Fibroblast of skin of abdomen (primary cell): ENCODE results near the gene ADGRD1.

ENCODE experiments used
- DNase-seq: peaks from one replicate; pipeline ENCODE4 v3.0.0-alpha.2; 2013

The ADGRD1 gene

DNA sequence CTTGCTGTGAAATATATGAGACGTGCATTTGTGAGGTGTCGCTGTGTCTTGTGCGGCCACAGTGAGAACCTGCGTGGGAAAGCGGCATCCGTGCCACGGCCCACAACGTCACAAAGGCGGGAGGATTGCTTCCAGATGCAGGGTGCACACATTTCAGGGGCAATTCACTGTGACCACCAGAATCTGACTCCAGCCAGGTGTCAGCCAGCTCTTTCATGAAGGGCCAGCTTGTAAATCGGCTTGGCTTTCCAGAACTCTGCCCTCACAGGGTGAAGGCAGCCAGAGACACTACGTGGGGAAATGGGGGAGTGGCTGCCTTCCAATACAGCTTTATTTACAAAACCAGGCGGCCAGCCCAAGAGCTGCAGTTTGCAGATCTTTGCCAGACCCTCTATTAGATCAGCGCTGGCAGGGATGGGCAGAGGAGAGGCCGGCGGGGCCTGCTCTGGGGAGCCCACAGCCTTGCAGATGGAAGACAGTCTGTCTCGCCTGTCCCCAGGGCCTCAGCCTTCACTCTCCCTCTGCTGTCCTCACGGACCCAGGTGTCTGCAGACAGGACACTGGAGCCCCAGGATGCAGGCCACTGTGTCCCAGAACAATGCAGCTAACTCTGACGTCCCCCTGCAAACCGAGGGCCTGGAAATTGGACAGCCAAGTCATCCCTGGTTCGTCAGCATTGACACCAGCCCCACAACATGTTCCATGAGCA lies 53.5 kb downstream of the ADGRD1 start:
- DNase-seq, result no peak

DNA sequence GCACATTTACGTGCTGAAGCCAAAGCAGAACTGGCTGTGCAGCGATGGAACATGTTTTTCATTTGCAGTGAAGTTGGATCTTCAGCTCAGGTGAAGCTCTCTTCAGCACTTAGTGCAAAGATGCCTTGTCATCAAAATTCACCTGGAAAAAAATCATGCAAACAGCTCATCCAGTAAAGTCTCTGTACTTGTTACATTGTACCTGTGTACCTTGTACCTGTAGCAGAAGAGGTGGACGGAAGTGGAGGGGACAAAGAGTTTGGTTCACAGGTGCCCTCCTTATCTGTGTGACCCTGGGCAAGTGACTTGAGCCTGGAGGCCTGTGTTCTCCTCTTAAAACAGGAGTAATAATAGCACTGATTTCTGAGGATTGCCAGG lies 54.0 kb downstream of the ADGRD1 start:
- DNase-seq, result no peak

DNA sequence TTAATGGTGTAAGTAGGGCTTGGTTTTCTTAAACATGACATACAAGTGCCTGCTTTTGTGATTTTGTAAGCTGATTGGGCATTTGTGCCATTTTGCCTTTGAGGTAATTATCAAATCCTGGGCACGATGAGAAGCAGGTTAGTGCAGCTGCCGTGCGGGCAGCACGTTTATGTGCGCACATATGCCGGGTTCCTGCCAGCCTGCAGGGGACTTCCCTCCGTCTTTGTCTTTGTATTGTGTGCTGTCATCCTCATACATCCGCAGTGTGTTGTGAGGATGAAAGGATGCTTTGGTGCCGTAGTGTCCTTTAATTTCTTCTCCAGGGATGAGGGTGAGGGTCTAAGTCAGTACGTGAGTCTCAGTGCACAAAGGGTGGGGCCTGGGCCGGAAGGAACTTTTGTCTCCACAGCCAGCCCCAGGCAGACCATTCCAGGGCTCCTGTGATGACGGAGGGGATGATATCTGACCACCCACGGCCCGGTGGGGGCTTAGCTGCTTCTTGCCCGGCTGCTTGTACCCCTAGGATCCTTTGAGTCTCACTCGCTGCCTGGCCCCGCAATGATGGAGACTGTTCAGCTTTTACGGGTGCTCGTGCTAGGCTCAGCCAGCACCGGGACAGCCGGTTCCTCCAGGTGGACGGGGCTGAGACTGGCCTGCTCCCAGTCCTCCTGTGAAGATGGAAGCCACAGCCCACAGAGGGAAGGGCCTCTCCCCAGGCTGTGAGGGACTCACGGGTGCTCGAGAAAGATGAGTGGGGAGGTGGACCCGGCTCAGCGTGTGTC lies 54.6 kb downstream of the ADGRD1 start:
- DNase-seq, result no peak

DNA sequence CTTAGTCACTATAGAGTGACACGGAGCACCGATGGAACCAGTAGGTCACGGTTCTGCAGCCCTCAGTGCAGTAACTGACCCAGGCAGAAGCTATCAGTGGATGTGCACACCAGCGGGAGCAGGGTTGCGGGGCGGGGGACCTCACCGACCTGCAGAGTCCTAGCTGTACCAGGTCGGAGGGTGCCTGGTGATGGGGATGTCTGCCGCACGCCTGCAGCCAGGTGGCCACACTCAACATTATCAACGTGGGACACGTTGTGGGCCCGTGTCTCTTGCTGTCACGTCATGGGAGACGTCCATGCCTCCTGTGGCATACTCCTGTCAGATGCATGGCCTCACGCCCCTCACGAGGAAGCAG lies 55.2 kb downstream of the ADGRD1 start:
- no peak for DNase-seq

- no peak for DNase-seq
Observed at GRCh38 chr12:131009595-131010395, 56.1 kb downstream of the ADGRD1 start.

- no peak for DNase-seq
Observed at GRCh38 chr12:131010396-131011131, 56.9 kb downstream of the ADGRD1 start.

DNA sequence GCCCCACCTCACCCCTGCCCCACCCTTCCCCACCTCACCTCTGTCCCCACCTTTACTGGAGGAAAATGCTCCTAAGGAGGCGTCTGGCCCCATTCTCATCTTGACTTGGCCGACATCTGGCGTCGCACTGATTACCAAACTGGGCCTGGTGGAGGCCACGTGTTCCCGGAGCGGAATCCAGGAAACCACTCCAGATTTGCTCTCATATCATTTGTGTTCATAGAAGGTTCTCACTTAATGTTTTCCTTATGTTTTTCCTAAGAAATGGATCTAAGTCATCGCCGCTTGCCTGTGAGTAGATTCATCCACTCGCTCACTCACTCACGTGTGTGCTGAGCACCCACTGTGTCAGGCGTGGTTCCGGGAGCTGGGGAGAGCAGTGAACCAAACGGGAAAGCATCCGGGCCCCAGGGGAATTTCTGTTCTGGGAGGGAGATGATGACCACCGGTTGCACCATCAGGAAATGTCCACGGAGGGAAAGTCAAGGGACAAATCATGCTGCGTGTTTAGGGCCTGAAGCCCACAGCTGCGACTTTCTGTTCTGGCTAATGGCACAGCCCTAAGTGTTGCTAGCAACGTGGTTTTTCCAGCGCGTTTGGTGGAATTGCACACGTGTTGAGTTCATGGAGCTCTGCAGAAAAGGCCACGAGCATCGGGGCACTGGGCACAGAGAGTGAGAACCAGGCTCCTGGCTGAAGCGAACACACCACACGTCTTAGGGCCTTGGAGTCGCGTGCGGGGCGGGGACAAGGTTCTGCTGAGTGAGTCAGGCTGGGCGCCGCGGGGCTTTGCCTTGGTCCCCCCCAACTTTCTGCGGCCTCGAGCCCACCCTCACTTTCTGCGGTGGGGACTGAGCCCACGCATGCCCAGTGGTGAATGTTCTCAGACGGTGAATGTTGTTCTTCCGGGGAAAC lies 57.7 kb downstream of the ADGRD1 start:
- DNase-seq, result peak; percentile 13

DNA sequence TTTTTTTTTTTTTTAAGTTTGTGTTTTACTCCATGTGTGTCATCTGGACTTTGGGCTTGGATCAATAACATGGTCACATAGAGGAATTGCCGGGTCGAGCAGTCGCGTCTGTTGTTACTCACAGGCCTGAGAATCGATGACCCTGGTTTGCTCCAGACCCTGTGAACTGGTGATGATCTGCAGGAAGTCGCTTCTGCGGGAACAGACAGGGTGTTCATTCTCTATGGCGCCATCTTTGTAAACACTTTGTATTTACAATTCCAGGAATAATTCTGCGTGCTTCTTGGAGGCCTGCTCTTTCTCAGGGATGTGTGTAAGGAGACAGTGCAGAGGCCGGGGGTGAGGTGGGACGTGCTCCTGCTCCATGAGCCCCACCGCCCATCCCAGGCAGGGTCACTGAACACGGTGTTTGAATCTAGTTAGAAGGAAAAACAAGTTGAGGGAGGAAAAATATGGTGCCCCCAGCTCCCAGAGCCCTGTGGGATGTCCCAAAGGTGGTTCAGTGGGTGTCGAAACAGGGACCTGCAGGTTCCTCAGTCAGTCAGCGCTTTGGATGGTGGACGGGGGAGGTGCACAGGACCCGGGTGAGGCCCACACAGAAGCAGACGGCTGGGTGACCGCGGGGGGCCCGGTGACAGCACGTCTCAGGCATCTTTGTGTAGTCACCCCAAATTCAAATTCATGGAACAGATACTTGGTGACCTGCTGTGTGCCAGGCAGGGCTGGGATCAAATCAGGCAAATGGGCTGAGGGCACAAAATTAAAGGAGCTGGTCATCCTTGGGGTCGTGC lies 58.8 kb downstream of the ADGRD1 start:
- no peak for DNase-seq

- no peak for DNase-seq
Observed at GRCh38 chr12:131013118-131013517, 59.4 kb downstream of the ADGRD1 start.

DNA sequence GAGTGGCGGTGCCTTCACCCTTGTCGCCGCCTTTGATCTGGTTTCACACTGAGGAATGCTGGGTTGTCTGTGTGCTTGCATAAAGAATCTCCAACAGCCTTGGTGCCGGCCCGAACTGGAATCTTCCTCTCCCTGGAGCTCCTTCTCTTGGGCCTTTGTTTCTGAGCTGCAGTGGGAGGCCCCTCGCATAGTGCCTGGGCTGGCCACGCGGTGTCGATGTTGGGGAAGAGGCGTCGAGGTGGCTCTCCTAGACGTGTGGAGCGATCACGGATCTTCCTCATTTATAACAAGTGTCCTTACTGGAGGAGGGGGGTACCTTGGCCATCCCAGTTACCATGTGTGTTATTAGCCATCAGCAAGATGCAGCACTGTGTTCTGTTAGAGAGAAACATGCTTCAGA lies 60.6 kb downstream of the ADGRD1 start:
- DNase-seq, result no peak

DNA sequence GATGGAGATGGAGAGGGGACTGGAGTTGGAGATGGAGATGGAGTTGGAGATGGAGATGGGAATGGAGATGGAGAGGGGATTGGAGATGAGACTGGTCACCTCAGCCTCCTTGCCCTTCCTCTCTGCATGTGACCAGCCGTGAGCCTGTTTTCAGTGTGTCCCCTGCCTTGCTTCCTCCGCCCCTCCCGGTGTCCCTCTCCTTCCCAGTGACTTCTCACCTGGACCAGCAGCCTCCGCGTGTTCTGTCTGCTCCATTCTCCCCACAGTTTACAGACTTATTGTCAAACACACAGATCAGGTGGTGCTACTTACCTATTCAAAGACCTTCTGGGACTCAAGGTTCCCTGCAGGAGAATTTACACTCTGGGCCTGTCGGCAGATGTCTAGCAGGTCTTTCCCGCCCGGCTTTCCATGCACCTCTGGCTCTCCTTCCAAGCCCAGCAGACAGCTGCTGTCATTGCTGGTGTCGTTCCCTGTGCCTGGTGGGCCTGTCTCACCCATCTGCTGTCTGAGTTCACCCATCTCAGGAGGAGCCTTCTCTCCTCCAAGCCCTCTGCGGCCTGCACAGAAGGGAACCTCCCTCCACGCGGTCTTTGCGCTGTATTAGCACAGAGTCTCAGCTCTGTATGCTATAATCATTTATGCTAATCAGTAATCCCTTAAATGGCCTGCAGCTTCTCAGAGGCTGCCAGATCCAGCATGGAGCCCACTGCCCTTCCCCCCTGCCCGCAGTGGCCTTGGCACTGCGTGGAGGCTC lies 62.1 kb downstream of the ADGRD1 start:
- DNase-seq, result no peak

DNA sequence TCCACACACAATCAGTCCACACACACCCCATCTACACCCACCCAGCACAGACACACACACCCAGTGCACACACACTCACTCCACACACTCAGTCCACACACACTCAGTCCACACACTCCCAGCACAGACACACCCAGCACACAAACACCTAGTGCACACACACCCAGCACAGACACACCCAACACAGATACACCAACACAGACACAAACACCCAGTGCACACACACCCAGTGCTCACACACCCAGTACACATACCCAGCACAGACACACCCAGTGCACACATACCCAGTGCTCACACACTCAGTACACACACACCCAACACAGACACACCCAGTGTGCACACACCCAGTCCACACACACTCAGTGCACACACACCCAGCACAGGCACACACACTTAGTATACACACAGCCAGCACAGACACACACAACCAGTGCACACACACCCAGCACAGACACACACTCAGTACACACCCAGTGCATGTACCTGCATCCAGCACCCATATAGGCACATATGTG lies 63.8 kb downstream of the ADGRD1 start:
- no peak for DNase-seq

DNA sequence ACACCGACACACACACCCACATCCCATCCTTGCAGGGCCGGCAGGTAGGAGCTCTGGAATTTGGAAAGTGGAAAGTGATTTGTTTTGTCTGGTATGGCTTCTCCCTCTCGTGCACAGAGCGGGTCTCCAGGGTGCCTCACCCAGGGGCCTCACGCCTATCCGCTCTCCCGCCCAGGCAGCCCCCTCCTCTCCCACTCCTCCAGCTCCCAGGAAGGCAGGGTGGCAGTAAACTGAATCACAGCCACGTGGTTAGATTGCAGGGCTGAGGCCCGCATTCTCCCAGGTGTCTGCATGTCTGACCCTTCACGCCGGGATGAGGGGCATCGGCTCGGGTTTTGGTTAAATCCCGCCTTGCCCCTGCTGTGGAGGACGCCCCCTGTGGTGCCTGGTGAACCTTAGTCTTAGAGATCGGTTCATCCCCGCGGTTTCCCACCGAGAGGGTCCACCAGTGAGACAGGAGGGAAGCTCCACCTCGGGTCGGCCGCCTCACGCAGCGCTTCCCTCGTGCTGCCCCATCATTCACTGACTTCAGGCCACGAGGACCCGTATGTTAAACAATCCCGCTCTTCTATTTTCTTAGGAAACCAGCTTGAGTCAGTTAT lies 64.4 kb downstream of the ADGRD1 start:
- no peak for DNase-seq

- DNase-seq, result no peak
Observed at GRCh38 chr12:131018808-131019397, 65.2 kb downstream of the ADGRD1 start.

DNA sequence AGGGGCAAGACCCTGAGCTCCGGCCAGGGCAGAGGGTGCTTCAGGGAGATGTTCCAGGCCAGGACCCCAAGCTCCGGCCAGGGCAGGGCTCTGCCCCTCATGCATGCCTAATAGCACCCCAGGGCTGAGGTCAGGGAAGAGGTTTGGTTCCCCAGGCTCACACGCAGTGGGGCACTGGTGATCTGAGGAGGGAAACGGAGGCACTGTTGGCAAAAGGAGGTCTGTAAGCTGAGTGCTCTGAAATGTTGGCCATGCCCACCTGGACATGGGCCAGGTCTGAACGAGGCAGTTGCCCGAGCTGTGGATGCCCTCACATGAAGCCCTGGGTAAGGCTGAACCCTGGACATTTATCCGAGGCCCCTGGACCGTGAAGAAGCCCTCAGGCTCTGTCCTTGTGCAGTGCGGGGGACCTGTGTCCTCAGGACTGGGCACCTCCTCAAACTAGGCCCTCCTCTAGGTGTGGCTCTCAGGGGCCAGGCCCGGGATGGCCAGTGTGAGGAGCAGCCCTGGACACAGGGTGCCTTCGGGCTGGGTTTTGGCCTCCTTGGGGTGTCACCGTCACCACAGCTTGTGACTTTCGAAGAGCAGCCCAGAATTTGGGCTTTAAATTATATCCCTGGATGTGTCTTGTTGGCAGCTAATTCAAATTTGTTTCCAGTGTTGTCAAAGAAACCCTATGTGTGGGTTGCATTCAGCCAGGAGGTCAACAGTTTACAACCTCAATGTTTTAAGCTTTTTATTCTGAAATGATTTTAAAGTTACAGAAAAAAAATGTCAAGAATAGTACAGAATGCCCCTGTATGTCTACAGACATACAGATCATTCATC lies 66.8 kb downstream of the ADGRD1 start:
- DNase-seq, result no peak

DNA sequence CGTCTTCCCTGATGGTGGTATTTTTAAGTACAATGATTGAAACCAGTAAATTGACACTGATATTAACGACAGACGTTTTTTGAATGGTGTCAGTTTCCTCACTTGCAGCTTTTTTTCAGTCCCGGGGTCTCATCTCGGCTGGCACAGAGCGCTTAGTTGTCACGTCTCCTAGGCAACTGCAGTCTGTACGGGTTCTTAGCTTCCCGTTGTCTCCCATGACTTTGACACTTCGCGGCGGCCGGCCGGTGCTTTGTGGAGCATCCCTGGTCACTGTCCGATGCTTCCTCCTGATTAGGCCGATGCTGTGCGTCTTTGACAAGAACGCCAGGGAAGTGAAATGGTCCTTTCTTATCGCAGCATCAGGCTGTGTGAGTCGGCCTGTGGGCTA lies 67.4 kb downstream of the ADGRD1 start:
- no peak for DNase-seq

- DNase-seq, result no peak
Observed at GRCh38 chr12:131024026-131024425, 70.3 kb downstream of the ADGRD1 start.

DNA sequence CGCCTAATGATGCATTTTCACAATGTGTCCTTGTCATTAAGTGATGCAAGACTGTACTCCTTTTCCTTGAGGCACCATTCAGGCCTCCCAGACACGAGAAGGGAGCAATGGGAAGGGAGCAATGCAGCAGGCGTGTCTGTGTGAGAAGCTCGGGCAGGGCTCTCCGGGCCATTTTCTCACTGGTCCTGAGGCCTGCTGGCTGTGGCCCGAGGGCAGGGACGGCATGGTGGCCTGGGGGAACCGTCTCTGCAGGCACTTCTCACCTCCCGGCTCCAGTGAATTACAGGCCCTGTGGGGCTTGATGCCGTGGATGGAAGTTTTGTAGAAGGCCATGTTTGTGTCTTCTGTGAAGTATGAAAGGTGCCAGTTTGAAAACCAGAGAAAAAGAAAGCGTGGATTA lies 71.0 kb downstream of the ADGRD1 start:
- no peak for DNase-seq
